Endometrial microvascular endothelial cells (primary cell): ENCODE results near the gene NPPB. TPM values are rescaled to one million over a fixed set of nuclear protein-coding genes. Genes with fewer than 3 reads are reported as not detected.

Experiments
- in situ Hi-C: cut with HindIII; loops from 2 replicates; pipeline ENCODE4 v1.10.0; 2017; ENCODE audit warnings: low sequenced_read_pairs, low pct_unique_long_range_greater_than_20kb; ENCODE audit errors: inconsistent ontology term
- total RNA-seq: library from RNA; depleted of rRNA; stranded (reverse); fragments of >200 nt; gene quantifications from one replicate; pipeline ENCODE4 v1.2.3, GENCODE V29; 2015; ENCODE audit errors: inconsistent ontology term

NPPB gene
- total RNA-seq, 1 donor from 2014 or later, result not detected

DNA sequence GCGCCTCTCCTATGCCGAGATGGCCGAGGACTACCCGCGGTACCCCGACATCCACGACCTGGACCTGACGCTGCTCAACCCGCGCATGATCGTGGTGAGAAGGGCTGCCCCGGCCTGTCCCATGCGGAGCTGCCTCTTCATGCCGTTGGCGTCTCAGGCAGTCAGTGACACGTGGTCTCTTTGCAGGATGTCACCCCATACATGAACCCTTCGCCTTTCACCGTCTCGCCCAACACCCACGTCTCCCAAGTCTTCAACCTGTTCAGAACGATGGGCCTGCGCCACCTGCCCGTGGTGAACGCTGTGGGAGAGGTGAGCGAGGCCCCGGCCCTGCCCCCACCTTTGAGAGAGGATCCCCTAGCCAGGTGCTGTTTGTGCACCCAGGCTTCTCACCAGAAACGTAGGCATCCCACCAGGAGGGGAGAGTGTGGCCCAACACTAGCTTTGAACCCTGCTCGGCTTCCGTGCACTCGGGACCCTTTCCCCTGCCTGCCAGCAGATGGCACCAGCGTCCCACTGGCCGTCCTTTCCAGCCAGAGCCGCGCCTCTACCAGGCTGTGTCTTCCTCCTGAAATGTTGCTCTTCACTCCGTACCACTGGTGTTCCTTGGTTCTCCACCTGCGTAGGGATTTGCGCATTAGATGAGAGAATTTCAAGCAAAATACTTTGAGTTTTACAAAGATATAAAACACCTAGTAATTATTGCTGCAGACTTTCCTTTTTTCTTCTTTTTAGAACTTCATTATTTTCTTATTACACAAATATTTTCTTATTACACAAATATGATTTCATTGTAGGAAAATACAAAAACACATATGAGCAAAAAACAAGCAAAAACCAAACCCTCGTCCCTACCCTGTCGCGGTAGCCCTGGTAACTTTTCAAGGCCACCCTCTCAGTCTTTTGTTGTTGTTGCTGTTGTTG, 20.1 kb downstream of the NPPB start:
- in situ Hi-C loops, result no loop called here

DNA sequence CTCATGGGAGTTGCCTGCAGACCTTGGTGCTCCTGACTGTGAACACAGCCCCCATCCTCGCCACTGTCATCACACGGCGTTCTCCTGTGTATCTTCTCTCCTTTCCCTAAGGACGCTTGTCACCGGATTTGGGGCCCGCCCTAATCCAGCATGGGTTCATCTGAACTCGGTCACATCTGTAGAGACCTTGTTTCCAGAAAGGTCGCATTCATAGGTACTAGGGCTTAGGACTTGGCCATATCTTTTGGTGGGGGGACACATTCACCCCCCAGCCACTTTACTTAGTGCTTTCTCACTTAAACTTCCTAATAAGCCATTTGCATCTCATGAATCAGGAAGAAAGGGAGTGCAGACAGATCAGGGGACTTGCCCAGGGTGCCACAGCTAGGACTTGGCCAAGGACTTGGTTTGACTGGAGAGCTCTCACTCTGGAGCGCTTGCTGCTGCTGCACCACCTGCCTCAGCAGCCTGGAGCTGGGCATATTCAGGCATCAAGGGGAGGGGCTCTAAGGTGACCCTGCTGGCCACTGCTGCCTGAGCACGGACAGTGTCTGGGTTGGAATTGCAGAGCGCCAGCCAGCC, 20.9 kb downstream of the NPPB start:
- in situ Hi-C loops, result no loop called here

DNA sequence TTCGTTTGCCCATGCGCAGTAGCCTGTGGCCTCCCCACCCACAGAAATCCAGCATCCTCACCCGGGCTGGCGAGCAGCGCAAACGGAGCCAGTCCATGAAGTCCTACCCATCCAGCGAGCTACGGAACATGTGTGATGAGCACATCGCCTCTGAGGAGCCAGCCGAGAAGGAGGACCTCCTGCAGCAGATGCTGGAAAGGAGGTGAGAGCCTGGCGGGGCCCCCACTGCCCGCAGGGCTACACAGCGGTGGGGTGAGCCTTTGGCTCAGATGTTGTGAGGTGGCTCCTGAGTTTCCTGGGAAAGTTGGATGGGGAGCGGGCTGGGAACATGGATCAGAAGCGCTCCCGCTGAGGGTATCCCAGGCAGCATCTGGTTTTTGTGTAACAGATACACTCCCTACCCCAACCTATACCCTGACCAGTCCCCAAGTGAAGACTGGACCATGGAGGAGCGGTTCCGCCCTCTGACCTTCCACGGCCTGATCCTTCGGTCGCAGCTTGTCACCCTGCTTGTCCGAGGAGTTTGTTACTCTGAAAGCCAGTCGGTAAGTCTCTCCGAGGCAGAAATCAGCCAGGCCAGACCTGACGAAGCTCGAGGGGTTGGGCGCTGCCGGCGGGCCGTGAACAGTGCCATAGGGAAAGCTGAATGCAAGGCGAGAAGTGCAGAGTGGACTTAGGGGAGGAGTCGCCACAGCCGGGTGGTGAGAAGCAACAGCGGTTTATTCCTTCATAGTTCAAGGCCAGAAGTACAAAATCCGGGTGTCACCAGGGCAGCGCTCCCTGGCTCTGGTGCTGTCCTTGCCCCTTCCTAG, 21.6 kb downstream of the NPPB start:
- in situ Hi-C loops, result no loop called here

DNA sequence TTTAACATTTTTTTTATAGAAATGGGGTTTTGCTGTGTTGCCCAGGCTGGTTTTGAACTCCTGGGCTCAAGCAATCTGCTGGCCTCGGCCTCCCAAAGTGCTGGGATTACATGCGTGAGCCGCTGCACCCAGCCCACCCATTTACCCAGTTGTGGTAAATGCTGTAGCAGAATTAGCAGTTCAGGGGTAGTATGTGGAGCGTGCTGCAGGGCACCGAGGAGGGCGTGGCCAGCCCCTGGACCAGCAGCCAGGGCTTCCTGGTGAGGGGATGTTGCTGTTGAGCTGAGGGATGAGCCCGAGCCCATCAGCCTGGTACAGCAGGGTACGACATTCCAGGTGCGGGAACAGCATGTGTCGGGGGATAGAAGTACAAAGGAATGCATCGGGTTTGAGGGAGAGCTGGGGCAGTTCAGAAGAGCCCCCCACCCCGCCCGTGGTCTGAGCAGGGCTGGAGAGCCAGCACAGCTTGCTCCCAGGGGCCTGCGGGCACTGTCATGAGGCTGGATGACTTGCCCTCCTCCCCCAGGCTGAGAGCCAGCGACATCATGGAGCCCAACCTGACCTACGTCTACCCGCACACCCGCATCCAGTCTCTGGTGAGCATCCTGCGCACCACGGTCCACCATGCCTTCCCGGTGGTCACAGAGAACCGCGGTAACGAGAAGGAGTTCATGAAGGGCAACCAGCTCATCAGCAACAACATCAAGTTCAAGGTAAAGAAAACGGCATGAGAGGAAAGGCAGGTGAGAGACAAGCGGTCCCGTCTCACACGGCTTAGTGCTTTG, 23.1 kb downstream of the NPPB start:
- in situ Hi-C loops, result no loop called here

DNA sequence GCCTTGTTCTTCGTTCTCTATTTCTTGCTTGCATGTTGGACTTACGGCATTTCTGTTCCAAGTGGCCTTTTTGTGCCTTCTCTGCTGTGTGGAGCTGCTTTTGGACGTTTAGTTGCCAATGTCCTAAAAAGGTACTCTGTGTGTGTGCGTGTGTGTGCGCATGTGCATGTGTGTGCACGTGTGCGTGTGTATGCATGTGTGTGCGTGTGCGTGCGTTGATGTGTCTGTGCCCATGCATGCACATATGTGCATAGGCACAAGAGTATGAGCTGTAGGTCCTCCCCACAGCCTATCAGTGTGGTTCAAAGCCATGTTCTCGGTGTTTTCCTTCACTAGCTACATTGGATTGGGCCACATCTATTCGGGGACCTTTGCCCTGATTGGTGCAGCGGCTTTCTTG, 24.8 kb downstream of the NPPB start:
- in situ Hi-C loops, result no loop called here

DNA sequence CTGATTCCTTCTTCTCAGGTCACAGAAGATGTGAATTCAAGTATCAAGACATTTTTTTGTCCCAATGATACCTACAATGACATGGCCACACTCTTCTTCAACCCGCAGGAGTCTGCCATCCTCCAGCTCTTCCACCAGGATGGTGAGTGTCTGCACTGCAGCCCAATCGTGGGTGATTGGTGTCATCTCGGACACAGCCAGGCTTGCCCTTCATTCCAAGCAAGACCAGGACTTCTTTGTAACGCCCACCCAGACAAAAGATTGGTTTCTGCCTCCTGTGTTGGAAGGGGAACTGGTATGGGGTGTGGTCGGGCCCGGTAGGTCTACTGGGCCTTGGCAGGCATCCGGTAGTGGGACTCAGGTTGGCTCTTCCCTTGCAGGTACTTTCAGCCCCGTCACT, 25.2 kb downstream of the NPPB start:
- in situ Hi-C loops, result no loop called here

DNA sequence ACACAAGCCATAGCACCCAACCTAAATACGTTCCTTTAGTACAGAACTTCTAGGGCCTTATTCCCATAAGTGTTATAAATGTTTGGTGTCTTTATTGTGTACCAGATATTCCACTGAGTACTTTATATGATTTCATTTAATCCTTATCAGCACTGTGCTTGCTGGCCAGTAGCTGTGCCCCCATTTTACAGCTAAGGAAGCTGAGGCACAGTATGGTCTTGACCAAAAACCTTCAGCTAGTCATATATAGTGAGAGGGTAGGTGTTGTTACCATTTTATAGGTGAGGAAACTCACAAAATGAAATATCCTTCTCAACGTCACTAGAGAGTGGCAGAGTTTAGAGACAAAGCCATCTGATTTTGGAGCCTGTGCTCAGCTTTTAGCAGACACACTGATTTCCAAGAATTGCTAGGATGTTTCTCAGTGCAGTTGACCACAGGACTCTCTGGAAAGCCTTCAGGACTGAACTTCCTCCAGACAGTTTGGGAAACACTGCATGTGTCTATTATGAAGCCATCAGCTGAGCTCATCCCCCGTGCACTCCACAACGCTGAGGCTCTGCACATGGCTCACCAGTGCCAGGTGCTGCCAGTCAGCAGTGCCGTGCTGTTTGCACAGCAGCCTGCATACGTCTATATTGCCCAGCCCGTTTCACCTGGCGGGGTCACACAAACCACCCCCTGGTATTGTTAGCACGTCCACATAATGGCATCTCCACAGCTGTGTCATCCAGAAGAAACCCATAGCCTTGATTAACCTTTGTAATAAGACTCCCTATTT, 26.6 kb downstream of the NPPB start:
- in situ Hi-C loops, result no loop called here

DNA sequence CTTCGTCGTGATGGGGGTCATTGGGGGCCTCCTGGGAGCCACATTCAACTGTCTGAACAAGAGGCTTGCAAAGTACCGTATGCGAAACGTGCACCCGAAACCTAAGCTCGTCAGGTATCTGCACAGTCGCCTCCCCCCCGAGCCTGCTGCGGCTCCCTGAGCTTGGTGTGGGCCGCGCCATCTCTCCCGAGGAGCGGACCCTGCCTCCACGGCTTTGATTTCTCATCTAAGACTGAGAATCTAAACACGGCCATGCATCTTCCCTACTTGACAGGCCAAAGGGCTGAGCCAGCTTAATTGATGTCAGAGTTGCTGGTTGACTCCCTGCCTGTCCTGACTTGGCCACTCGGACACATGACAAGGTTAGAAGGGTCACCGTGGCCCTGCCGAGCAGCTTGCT, 30.2 kb downstream of the NPPB start:
- in situ Hi-C loops, result no loop called here

DNA sequence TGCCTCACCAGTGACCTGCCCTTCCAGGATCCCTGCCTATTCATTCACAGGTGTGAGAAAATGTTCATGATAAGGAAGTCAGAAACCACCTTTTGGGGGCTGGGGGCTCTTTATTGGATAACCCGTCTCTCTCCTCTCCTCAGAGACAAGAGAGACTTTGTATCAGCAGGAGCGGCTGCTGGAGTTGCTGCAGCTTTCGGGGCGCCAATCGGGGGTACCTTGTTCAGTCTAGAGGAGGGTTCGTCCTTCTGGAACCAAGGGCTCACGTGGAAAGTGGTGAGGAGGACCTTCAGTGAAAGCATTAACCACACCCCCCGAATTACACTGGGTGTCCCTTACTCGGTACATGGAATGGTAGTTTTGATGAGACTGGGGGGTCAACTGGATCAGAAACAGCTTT, 31.8 kb downstream of the NPPB start:
- in situ Hi-C loops, result no loop called here

DNA sequence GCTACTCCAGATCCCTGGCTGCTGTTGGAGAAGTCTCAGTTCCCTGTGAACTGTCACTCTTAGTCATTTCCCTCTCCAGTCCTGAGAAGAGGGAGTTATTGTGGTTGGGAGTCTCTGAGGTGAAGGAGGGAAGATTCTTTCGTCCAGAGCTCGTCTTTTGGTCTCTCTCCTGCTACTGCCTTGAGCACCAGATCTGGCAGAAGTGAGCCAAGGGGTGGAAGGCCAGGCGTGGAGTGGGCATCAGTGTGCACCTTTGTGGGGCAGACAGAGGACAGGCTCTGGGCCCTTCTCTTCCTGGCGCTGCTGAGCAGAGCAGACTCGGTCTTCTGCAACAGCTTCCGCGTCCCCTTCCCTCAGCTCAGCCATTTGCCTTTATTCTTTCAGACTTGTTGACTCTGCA, 33.6 kb downstream of the NPPB start:
- in situ Hi-C loops, result no loop called here

DNA sequence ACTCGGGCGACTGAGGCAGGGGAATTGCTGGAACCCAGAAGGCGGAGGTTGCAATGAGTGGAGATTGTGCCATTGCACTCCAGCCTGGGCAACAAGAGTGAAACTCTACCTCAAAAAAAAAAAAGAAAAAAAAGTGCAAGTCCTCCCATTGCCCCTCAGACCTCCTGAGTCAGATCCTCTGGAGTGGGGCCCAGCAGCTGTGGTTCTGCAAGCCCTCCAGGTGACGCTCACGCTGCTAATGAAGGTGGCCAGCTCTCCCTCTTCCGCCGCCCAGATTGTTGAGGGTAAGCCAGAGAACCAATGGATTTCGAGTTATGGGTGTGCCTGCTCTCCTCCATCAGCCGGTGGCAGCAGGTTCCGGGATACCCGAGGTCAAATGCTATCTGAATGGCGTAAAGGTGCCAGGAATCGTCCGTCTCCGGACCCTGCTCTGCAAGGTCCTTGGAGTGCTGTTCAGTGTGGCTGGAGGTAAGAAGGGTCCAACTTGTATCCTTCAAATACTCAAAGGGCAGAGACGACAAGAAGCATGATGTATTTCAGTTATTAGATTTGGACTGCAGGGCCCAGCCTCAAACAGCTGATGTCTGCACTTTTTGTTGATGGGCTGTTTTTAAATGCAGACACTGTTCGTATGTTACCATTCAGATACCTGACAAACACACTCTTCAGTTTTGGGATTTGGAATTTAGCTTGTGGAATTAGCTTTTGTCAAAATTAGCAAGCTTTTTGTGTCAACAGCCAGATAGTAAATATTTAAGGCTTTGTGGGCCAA, 35.2 kb downstream of the NPPB start:
- in situ Hi-C loops, result no loop called here

DNA sequence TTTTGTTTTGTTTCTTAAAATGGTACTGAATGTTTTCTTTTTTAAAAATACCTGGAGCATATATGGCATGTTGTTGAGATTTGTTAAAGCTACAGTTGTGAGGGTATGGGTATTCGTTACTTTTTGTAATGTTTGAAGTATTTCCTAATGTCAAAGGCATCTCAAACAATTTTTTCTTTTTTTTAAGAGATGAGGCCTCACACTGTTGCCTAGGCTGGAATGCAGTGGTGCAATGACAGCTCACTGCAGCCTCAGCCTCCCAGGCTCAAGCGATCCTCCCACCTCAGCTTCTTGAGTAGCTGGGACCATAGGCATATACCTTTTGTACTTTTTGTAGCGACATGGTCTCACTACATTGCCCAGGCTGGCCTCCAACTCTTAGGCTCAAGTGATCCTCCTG, 36.7 kb downstream of the NPPB start:
- in situ Hi-C loops, result no loop called here

DNA sequence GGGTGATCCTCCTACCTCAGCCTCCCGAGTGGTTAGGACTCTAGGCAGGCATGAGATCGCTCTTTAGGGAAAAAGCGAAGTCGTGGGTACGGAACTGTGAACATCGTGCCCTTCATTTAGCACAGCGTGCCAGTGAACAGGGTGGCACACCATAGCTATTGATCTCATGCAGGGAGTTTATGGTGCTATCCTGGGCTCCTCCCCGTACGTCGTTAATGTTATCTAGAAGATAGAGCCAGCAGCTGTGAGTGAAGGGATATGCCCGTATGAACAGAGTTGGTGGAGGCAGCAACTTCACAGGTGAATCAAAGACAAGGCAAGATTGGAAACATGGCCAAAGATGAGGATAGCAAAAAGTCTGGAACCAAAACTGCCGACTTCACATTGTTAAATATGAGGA, 41.6 kb downstream of the NPPB start:
- in situ Hi-C loops, result no loop called here

DNA sequence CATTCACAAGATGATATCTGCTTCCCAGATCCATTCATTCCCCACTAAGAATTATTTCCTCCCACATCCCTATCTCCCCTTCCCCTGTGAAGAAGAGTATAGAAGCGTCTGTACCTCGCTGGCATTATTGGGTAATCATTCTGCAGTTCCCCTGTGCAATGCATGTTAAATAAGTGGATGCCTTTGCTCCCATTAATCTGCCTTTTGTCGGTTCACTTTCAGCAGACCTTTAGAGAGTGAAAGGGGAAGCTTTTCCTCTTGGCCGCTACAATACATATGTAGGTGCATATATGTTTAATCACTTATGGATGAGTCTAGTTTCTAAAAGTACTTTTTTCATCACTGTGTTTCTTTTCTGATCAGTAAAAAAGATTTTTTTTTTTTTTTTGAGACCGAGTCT, 45.7 kb downstream of the NPPB start:
- in situ Hi-C loops, result no loop called here
